ENCODE data around the gene RBM44.
"Not testable (repeated sequence)": the region's sequence is repeated elsewhere in the genome, so short reads cannot be mapped to it uniquely, and the experiment has no call there.

RBM44 gene

GRCh38 chr2:237783678-237784077, 14.9 kb upstream of the RBM44 start:
- not testable (repeated sequence) for FAIRE-seq

GRCh38 chr2:237786936-237787335, 11.6 kb upstream of the RBM44 start:
- FAIRE-seq: no peak

GRCh38 chr2:237790353-237790752, 8.2 kb upstream of the RBM44 start:
- FAIRE-seq: no peak

DNA sequence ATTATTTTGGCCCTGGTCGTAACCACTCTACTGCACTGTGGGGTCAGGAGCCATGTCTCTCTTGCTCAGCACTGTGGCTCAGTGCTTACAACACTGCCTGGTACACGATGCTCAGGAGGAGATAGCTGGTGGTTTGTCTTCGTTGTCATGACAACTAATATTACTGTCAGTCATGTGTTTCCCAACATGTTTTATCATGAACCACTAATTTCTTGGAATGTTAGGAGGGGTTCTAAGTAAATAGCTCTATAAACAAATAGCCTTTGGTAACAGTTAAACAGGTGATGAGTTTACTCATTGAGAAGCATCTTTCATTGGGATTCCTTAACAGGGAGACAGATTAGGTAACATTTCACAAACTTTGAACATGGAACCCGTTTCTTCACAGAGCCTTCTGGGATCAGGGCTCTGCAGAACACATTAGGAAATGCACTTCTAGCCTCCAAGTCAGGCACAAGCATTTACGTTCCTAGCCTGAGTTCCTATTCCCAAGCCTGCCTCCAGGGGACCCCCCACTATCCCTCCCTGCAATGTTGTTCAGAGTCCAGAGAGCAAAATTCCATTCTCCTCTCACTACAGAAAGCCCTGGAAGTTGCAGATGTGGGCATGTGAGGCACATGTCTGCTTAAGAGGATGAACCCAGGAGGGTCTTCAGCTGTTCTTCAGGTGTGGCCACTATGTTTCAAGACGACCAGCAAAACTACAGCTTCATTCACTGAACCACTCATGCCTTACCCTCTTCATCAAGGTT, 6.4 kb upstream of the RBM44 start:
- no peak for FAIRE-seq

- FAIRE-seq: no peak
These were observed 1.3 kb upstream of the RBM44 start for GRCh38 chr2:237797253-237797652.

GRCh38 chr2:237799060-237799428, 465 bp downstream of the RBM44 start:
- FAIRE-seq: no peak

DNA sequence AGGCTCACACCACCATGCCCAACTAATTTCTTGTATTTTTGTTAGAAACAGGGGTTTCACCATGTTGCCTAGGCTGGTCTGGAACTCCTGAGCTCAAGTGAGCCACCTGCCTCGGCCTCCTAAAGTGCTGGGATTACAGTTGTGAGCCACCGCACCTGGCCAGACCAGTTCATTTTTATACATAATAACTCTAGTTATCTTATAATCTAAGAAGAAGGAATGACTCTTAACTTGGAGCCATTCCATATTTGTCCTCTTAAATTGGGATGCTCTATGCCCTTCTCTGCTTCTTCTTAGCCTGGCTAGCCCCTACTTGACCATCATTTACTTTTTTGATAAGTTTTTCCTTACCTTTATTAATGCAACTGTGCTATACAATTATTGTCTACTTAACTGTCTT, 2.9 kb downstream of the RBM44 start:
- FAIRE-seq: no peak

DNA sequence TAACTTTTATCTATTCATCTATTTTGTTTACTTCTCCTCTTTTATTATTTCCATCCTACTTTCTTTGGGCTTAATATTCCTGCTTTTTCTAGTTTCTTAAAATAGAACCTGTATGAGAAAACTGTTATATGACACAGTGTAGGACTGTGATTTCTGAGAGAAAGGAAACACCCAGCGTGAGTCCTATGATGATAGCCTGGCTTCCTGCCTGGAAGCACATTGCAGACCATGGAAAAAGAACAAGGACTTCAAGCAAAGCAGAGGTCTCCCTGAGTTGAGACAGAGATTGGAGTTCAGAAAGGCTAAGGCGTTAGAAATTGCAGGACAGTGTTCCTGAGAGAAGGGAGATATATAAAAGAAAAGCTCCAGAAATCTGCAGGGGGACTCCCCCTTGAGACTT, 7.8 kb downstream of the RBM44 start:
- FAIRE-seq: no peak

GRCh38 chr2:237815637-237816036, 17.1 kb downstream of the RBM44 start:
- no peak for FAIRE-seq

DNA sequence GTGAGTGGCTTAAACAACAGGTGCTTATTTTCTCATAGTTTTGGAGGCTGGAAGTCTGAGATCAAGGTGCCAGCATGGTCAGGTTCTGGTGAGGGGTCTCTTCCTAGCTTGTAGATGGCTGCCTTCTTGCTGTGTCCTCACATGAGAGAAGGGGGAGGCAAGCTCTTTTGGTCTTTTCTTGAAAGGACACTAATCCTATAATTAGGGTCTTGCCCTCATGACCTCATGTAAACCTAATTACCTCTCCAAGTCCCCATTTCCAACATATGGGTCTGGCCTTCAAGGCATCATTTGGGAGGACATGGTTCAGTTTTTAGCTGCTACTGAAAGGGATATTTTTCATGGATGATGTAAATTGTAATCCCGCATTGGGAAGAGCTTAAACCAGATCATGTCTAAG, 18.0 kb downstream of the RBM44 start:
- no peak for FAIRE-seq

GRCh38 chr2:237818066-237818473, 19.5 kb downstream of the RBM44 start:
- no peak for FAIRE-seq

- FAIRE-seq: no peak
These were observed 20.7 kb downstream of the RBM44 start for GRCh38 chr2:237819231-237819630.

DNA sequence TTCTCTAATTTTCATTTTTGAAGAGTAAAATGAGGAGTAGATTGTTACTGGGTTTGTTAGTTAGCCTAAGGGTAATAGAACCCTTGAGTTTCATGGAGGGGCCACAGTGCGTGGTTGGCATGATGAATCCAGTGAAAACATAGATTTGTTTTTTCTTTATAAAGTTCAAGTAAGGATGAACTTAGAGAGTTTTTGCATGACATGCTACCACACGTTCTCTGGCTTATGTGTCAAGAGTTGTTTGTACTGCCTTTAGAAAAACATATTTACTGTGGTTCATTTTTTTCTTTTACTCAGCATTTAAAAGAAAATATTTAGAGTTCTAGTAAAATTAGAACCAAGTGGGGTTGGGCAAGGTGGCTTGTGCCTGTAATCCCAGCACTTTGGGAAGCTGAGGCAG, 21.8 kb downstream of the RBM44 start:
- FAIRE-seq: no peak

- FAIRE-seq: peak; percentile 21
These were observed 25.0 kb downstream of the RBM44 start for GRCh38 chr2:237823544-237823943.

DNA sequence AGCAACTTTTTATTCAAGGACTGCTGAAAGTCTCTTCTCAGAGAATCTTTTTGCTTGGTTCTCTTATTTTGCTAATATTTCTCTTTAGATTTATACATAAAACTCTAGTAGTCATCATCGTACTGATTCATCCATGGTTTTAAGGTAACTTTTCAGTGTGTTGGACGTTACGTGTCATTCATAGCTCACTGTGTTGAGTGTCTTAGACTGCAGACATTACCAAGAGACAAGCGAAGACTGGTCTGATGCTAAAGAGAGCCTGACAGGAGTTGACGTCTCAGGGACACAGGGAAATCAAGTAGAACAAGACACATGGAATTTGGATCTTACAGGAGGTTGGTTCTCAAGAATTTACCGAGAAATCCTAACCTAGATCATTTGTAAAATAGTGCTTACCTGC, 25.5 kb downstream of the RBM44 start:
- FAIRE-seq: no peak

- FAIRE-seq: no peak
These were observed 28.9 kb downstream of the RBM44 start for GRCh38 chr2:237827421-237827987.

- FAIRE-seq: no peak
These were observed 31.9 kb downstream of the RBM44 start for GRCh38 chr2:237830522-237830921.

- no peak for FAIRE-seq
These were observed 35.0 kb downstream of the RBM44 start for GRCh38 chr2:237833546-237833945.

DNA sequence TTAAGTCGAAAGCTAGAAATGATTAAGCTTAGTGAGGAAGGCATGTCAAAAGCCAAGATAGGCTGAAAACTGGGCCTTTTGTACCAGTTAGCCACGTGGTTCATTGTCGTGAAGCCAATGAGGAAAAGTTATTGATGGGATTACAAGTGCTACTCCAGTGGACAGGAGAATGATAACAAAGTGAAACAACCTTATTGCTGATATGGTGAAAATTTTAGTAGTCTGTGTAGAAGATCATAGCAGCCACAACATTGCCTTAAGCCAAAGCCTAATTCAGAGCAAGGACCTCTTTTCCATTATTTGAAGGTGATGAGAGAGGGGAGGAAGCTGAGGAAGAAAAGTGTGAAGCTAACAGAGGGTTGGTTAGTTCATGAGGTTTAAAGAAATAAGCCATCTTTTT, 36.8 kb downstream of the RBM44 start:
- FAIRE-seq: no peak

GRCh38 chr2:237841051-237841450, 42.5 kb downstream of the RBM44 start:
- no peak for FAIRE-seq

GRCh38 chr2:237848940-237849339, 50.4 kb downstream of the RBM44 start:
- not testable (repeated sequence) for FAIRE-seq

GRCh38 chr2:237854295-237854694, 55.7 kb downstream of the RBM44 start:
- FAIRE-seq: no peak

DNA sequence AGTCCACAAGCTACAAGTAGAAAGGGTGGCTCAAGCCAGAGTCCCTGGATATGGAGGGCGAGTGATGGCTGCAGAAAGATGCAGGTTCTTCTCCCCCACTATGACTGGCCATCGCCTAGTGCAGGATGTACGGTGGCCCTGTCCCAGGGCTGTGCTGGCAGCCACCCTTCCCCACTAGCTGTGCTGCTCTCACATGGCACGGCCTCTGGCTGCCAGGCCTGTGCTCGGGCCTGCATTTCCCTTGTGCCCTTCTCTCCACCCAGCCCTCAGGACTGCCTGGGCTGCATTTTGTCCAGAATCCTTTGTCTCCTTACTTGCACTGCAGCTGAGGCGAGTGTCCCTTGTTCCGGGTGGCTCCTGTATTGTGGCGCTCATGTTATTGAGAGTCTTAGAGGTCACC, 59.2 kb downstream of the RBM44 start:
- no peak for FAIRE-seq

DNA sequence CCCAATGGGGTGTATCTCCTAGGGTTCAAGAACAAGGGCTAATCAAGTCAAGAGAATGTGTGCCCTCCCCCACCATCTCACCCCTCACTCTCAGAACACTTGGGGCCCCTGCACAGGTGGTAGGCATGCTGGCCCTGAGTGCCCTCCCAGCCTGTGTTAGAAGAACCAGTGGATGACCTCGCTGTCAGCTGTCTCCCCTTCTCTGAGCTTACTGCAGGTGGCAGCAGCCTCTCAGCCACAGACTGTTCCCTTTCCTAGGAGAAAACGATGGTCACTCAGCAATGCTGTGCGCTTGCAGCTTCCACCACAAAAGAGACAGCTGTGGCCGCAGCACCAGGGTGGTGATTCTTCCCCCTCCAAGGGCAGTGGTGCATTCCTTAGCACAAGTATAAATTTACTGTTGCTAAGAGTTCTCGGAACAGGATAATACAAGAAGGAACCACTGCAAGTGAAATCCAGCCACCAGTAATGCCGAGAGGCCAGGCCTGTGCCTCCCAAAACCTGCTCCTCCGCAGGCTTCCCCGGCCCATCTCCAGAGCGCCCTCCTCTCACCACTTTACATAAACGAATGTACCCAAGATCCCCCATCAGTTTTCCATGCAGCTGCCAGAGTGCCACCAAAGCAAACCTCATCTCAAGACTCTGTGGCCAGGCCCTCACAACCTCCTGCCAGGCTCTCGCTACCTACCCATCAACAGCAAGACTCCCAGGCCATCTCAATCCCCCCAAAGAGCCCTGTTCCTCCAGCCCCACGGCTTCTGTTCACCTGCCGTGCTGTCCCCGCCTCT, 59.9 kb downstream of the RBM44 start:
- no peak for FAIRE-seq

All from colon (tissue), 2 donors.